Measurements from ENCODE around the gene UTS2R.
A peak's percentile ranks its signal among the peaks of the same experiment; 100 is the strongest.
"Not testable (repeated sequence)": the region's sequence is repeated elsewhere in the genome, so short reads cannot be mapped to it uniquely, and the experiment has no call there.

Gene UTS2R

DNA sequence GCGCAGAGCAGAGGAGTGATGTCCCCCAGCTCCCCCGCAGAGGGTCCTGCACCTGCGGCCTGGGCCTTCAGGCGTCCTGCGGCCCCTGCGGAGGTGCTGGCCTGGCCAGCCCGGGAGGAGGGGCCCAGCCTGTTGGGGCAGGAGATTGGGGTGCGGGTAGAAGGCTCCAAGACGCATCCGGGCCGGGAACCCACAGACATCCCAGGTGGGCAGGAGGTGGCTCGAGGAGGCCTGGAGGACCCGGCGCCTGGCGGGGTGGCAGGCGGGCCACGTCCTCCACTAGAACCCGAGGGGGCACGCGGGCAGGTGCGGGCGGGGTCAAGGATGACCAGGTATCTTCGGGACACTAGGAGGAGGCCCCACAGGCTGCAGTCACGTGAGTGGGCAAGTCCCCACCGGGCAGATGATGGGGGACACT lies 37.4 kb upstream of the UTS2R start:
- no peak for DNase-seq (ENCODE audit: low read depth)

DNA sequence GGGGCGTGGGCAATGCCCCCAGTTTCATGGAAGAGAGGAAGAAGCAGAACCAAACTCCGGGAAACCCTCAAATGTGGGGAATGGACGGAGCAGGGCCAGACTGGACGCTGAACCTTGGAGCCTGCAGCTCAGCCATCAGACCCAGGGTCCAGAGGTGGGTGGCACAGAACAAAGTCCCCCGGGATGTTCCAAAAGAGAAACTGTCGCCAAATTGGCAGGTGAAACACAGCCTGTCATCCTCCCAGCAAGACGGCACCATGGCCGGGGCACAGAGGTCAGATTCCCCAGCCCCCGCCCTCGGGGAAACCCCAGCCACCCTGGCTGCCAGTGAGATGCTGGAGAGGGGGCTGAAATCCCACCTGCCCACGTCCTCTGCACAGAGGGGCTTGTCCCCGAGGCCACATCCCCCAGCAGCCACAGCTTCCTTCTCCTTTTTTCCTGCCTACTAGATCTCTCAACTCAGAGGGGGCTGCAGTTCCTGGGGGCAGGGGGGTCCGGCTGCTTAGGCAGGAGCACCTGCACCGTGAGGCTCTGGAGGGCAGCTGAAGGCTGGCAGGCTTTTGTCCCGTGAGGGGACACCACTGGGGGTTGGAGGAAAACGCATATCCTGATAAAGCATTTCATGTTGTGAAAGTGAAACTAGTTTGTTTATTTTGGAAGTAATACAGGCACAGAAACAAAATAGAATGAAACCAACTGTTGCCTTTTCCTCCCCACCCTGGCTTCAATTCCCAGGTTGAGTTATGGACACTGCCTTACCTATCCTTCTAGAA lies 36.8 kb upstream of the UTS2R start:
- no peak for DNase-seq (ENCODE audit: low read depth)

DNA sequence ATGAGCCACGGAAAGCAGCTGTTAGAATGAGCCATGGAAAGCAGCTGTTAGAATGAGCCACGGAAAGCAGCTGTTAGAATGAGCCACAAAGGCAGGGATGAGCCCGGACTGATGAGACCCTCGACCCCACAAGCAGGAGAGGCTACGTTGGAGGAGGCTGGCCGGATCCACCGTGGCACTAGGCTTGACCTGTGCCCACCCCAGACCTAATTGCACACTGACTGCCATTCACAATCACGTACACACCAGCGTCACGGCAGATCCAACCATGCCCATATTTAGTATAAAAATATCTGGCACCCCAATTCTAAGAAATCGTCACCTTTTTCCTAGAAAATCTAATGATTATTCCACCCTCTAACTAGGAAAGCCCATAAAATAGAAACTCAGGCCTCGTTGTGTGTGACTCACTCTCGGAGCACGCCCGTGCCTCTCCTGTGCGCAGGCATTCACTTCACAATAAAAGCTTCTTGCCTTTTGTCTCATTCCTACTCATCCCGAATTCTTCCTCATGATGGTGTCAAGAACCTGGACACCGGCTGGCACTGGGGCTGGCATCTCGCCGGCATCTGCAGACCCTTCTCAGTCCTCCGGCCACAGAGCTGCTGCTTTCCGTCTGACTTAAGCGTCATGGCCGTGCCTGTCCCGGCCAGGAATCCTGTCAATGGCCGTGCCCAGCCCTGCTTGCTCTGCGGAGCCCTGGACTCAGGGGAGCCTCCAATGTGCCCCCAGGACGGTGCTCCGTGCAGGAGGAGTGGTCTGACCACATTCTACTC lies 32.5 kb upstream of the UTS2R start:
- DNase-seq (ENCODE audit: low read depth) = no peak

DNA sequence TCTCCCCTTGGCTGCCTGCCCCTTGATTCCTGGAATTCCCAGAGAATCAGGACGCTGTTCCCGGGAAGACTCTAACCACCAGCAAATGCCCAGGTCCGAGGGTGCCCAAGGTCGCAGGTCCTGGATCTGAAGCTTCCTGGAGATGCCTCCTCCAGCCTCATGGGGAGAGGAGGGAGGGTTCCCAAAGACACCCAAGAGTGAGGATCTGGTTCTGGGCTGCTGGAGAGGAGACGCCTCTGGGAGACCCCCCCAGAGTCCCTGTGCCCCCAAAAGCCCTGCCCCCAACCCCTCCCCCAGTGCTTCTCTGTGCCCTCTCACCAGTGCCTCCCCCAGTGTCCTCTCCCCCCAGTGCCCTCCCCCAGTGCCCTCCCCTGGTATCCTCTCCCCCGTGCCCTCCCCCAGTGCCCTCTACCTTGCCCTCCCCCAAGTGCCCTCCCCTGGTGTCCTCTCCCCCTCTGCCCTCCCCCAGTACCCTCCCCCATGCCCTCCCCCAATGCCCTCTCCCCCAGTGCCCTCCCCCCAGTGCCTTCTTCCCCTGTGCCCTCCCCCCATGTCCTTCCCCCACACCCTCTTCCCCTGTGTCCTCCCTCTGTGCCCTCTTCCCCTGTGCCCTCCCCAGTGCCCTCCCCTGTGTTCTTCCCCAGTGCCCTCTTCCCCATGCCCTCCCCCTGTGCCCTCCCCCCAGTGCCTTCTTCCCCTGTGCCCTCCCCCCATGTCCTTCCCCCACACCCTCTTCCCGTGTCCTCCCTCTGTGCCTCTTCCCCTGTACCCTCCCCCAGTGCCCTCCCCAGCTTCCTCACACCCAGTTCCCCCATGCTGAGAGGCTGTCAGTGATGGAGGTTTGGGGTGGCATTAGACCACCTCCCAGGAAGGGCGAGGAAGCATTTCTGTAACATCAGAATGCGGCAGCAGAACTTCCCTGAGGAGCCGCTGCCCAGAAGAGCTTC lies 31.7 kb upstream of the UTS2R start:
- DNase-seq (ENCODE audit: low read depth) = no peak

DNA sequence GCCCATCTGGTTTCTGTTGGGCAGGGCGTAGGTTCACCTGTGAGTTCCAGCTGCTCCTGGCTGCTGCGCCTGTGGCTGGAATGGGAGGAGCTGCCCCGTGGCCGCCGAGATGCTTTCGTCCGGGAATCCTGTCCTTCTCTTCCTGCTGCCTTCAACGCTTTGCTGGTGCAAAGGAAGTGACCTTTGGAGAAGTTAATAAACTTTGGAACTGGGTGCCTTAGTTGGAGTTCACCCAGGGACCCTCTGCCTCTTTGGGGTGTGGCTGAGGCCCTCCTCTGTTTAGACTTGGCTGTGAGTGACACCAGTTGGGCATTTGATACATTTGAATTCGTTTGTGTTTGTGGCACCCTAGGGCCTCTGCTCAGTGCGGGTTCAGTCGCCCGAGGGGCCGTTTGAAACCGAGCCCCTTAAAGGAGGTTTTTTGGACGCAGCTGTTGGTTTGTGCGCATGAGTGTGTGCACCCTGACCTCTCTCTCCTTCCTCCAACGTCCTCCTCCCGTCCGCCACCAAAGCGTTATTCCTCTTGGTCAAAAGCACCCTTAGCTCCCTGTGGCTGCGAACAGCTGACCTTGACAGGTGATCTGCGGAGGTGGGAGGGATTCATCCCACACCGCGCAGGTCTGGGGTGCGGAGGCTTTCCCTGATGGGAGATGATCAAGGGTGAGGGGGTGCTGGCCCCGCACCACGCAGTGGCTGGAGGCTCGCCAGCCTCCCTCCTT lies 29.0 kb upstream of the UTS2R start:
- no peak for DNase-seq (ENCODE audit: low read depth)

DNA sequence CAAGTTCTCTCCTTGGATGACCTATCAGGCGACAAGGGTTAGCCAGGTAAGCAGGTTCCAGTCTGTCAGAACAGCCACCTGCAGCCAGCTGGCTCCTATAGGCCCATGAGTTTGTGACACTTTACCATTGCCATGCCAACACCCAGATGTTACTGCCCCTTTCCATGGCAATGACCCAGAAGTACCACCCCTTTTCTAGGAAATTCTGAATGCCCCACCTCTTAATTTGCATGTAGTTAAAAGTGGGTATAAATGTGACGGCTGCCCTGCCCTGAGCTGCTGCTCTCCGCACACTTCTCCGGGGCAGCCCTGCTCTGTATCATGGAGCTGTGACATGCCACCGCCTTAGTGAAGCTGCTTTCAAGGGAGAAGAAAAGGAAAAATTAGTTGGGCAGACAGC lies 28.0 kb upstream of the UTS2R start:
- DNase-seq (ENCODE audit: low read depth) = no peak

DNA sequence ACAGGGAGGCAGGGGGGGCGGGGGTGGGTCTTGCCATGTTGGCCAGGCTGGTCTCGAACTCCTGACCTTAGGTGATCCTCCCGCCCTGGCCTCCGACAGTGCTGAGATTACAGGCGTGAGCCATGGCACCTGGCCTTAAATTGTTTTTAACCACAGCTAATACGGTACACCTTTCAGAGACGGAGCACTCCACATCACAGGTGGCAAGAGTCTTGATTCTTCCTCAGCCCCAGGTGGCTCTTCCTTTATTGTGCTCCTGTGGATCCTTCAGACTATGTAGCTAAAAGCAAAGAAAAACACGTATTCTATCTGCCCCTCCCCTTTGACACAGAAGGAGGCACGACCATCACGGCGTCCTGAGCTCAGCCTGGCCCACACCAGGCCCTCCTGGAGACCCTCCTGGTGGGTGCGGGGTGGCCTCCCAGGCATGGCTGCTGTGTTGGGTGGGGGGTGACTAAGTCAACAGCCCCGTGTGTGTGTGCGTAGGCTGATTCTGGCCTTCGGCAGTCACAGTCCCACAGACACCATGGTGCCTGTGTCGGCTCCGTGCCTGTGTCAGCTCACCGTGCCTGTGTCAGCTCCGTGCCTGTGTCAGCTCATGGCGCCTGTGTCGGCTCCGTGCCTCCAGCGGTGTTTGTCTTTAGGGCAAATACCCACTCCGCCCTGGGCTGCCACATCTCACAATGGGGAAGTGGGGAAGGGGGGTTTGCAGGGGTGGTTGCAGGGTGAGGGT lies 27.2 kb upstream of the UTS2R start:
- DNase-seq (ENCODE audit: low read depth) = no peak

DNA sequence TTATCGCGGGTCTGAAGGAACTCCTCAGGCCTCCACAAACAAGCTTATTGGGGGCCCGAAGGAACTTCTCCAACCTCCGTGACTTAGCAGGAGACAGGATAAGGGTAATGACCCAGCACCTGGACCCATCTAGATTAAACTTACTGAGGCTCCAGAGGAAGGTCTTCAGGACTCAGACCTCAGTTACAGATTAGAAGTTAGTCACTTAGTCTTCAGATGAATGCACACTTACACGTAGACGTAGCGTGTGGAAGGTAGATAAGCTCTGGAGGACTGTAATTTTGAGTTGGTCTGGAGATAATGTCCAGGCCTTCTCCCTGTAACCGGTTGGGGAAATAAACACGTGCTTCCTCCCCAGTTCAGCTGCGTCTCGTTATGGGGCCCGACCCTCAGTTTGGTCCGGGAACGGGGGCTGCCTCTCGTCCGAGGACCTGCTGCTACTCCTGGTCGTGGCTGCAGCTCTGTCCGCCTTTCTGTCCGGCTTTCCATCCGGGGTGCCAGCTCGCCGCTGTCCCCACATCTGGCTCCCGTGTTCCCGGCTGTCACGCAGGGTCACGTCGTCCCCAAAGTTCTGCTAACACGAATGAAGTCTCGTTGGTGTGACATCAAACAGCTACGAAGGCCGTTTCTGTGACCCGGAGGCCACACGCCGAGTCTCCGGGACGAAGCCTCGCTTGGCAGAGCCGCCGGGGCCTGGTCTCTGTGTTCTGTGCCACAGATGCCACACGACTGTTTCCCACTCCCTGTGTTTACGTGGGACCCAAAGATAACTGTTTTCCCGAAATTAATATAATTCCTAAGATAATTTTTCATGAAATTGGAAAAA lies 26.2 kb upstream of the UTS2R start:
- no peak for DNase-seq (ENCODE audit: low read depth)

DNA sequence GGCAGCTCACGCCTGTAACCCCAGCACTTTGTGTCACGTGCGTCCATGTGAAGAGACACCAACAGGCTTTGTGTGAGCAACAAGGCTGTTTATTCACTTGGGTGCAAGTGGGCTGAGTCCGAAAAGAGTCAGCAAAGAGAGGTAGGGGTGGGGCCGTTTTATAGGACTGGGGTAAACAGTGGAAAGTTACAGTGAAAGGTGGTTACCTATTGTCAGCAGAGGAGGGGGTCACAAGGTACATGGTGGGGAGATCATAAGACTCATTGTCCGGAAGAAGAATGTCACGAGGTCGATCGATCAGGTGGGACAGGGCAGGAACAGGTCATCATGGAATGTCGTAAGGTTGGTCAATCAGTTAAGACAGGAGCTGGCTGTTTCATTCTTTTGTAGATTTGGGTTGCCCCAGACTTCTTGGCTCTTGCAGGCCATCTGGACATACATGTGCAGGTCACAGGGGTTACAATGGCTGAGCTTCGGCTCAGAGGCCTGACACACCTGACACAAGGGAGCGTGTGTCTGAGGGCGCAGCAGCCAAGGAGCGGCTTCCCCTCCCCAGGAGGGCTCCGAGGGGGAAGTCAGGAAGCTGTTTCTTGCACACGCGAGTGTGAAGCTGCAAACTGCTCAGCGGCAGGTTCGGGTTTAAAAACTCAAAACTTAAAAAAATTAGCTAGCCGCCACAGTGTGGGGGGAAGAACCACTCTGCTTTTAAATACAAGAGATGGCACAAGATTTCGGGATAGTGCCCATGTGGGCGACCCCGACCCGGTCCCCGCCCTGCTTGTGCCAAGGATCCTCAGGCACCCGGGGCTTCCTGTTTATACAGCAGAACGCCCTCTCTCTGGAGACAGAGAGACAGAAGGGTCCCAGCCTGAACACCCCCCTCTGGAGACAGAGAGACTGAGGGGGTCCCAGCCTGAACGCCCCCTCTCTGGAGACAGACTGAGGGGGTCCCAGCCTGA lies 24.9 kb upstream of the UTS2R start:
- no peak for DNase-seq (ENCODE audit: low read depth)

DNA sequence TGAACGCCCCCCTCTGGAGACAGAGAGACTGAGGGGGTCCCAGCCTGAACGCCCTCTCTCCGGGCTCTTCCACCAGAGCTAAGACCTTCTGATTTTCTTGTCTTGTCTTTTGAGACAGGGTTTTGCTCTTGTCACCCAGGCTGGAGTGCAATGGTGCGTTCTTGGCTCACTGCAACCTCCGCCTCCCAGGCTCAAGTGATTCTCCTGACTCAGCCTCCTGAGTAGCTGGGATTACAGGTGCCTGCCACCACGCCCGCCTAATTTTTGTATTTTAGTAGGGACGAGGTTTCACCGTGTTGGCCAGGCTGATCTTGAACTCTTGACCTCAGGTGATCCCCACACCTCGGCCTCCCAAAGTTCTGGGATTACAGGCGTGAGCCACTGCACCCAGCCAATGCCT lies 23.6 kb upstream of the UTS2R start:
- not testable (repeated sequence) for DNase-seq (ENCODE audit: low read depth)

DNA sequence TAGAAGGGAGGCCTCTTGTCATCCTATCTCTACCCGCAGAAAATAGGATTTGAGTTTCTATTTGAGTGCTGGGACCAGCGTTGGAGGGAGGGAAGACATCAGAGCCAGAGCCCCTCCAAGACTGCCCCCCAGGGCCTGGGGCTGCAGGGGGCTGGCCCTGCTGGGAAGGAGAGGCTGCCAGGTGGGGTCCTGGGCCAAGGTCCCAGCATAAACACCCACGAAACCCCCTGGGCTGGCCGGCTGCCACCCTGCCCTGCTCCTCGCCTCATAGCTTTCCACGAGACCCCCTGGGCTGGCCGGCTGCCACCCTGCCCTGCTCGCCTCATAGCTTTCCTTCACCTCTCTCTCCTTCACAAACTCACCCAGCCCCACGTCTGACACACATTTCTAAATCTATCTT lies 23.1 kb upstream of the UTS2R start:
- DNase-seq (ENCODE audit: low read depth) = no peak

DNA sequence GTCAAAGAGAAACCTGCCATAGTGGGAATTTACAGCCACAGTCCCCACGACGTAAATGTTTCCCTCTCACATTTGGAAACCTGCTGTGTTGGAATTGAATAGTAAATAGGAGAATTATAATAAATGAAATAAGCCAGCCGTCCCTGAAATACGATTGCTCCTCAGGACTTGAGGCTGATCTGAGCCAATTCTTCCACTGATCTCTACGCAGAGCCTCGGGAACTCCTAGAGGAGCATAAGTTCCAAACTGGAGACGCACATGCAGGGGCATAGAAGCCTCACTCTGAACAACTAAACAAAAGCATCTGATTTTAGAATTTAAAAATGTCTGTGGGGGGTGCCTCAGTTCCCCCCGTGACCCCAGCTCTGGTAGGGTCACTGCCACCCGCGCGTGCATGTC lies 22.7 kb upstream of the UTS2R start:
- no peak for DNase-seq (ENCODE audit: low read depth)

DNA sequence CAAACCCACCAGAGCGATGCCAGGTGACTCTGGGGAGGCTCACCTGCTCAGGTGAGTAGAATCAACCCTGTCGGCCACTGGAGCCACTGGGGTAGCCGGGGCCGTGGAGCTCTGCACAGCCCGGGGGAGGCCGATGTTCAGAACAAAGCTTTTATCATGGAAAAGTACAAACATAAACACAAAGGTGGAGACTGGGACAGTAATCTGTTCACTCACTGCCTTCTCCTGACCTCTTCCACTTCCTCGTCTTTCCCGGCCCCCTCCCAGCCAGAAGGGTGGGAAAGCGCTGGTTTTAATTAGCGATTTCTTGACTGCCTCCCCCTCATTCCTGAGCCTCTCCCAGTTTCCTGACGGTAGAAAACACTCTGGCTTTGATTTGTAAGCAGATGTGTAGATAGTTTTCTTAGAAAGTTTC lies 22.3 kb upstream of the UTS2R start:
- no peak for DNase-seq (ENCODE audit: low read depth)

DNA sequence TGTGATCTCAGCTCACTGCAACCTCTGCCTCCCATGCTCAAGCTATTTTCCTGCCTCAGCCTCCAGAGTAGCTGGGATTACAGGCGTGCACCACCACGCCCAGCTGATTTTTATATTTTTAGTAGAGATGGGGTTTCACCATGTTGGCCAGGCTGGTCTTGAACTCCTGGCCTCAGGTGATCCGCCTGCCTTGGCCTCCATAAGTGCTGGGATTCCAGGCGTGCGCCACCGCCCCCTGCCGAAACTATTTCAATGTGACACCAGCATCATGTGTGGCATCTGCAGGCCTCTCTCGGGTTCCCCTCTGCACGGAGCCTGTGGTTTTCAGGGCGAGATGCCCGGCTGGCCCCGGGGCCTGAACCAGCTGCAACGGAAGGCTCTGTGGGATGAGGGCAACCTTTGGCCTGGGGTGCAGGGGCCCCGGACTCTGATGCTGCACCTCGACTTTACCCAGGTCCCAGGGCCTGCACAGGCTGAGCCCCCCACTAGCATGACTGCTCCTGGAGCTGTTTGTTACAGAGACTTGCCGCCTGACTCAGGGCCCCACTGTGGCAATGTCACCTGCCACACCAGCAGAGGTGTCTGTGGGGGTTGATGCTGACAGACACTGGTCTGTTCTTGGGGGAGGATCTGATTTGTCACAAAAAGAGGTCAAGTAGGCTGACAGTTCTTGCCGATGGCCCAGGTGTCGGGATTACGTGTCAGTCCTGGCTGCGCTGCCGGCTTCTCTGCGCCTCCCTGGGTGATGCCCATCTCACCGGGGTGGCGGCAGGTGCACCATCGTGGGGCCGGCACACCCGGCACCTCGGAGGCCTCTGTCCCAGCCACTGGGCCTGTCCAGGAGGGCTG lies 21.2 kb upstream of the UTS2R start:
- DNase-seq (ENCODE audit: low read depth) = no peak

DNA sequence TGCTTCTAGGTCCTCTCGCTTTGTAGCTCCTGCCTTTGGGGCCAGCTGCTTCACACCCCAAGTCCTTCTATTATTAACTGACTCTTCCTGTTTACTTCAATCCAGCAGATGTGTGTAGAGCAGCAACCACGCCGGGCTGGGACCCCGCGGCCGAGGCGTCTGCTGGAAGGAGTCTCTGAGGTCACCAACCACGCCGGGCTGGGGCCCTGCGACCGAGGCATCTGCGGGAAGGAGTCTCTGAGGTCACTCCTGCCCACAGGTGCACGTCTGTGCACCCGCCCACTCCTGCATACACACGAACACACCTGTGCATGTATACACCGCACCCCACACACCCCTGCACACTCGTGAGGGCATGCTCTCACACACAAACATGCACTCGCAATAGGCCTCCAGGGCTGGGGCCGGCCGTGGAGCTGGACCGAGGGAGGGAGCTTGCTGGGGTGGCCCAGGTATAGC lies 20.3 kb upstream of the UTS2R start:
- no peak for DNase-seq (ENCODE audit: low read depth)

DNA sequence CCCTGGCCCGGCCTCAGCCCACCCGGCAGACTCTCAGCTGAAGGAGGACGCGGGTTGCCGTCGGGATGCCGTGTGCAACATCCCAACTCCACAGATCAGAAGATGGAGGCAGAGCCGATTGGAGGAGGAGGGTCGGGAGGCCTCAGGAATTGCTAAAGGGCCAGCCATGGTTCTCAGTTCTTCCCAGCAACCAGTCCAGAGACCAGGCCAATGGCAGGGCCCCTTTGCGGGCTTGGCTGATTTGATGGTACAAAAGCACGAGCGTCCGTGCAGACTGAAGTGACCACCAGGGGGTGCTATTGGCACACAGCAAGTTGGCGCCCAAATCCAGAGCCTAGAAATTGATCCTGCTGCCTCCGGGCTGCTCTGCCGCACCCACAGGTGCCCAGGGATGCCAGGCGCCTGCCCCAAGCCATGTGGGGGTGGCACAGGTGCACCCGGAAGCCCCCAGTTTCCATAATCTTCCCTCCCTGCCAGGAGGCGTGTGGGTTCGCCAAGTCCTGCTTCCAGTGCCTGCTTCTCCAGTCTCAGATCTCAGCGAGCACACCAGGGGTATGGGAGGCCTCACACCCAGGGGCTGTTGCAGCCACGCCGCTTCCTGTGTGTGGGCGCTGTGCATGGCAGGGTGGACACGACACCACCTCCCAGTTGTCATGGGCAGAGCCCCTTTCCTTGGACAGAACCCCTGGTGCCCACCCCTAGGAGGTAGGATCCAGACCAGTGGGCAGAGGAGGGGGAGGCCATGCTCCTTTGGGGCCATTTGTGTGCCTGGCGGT lies 19.7 kb upstream of the UTS2R start:
- peak; percentile 57 for DNase-seq (ENCODE audit: low read depth)

DNA sequence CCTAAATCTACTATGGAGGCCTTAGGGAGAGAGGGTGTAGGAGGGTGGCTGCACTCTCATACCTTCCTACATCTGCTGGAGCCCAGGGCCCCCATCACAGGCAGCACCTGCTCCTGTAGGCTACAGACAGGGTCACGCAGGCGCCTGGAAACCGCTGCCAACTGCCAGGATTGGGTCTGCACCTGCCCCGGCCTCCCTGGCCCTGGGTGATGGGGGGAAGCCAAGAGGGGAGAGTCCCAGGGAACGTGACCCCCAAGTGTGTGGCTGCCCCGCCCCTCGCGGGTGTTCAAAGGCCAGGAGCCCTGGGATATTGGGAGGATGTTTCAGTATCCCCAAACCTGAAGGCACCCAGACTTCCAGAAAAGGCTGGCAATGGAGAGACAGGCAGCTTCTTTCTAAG lies 18.1 kb upstream of the UTS2R start:
- DNase-seq (ENCODE audit: low read depth) = no peak

Data from non-pigmented ciliary epithelial cell (primary cell).